GM21367 (cell line): ENCODE measurements around the gene PTPRD.

Source experiments
- ATAC-seq: cut with Tn5 transposase; IDR thresholded peaks from one replicate; pipeline ENCODE4 v1.9.1; 2021; ENCODE audit not compliant: unreplicated experiment

PTPRD gene

DNA sequence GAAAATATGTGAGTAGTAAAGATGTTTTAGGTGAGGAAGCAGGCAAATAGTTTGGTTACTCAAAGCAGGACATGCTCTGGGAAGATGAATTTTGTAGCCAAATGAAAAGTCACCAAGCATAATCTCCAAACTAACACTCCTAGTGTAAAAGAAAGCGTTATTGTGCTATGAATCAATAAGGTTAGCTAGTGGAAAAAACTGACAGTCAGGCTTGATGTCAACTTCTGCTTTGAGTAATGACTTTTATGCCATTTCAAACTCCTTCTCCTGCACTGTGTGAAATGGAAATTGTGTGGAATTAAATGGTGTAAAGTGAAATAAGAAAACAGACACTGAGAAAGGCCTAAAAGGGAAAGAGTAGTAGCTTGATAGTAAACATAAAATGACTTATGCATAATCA is 2176.0 kb downstream of the PTPRD start:
- no peak for ATAC-seq

DNA sequence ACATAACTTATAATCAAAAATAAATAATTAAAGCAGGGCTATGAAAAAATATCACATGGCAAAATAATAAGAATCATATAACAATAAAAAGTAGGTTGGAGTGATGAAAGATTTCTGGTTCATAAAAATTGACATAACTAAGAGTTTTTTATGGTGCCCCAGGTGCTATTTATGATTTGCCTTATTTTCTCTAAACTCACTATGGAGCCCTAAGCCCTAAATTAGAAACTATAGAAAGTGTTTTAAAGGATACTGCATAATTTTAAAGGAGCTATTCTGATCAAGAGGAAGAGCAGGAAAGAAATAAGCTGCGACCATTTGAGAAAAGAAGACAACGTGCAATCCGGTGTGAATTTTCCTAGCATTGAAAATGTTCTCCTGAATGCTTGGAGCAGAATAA is 2178.2 kb downstream of the PTPRD start:
- ATAC-seq = no peak

DNA sequence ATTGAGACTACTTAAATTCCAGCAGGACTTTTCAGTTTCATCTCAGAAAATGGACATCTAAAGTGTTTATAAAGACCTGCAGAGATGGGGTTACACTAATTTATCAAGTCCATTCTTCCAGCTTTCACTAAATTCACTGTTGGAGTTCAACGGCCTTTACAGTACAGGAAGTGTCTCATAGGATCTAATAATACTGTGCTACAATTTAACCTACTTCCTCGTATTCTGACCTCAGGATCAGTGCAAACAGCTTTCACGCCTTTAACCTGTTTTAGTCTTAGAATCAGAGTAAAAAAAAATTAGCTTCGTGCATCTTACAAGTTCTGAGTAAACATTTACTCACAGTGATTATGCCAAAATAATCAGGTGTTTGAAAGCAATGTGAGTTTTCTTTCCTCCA is 2180.6 kb downstream of the PTPRD start:
- ATAC-seq = no peak

DNA sequence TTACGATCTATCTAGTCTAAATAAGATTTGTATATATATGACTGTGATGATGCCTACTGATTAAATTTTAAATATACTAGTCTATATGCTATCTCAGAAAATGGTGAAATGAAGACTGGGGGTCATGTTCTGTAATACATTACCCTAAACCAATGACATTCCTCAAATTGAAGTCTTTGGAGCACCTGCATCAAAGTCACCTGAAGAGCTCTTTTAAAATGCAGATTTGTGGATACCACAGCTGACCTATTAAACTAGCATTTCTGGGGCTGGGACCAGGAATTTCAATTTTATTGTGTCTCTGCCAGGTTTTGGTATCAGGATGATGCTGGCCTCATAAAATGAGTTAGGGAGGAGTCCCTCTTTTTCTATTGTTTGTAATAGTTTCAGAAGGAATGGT is 2181.3 kb downstream of the PTPRD start:
- ATAC-seq = no peak

DNA sequence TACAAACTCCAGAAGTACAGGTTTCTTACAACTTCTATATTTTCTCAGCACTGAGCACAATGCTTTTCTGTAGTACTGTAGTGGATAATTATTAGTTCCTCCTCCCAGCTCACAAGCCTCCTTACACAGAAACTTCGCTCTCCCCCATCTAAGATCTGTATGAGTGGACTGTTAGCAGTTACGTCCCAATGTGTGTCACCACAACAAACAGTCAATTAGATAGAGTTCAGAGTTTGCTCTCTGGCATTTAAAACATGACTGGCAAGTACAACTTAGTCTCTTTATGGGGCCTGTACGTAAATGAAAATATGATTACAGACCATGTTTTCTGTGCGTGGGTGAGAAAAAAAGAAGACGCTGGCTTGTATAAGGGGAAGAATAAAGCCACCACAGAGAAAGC is 2181.9 kb downstream of the PTPRD start:
- no peak for ATAC-seq

DNA sequence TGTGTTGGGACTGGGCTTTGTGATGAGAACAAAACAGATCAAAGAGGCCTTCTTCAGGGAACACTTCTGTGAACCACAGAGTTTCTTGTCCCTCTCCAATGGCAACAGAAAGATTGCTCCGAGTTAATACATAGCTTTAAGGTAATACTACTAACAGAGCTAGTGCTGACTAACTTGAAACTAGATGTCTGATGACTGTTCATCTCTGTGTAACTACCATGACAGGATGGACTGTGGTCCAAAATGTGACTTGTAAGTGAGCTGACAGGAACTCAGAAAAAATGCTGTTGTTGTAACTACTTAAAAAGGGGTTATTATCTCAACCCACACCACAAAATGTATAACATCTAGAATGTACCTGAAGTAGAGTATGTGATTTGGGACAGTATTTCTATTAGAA is 2183.0 kb downstream of the PTPRD start:
- no peak for ATAC-seq

DNA sequence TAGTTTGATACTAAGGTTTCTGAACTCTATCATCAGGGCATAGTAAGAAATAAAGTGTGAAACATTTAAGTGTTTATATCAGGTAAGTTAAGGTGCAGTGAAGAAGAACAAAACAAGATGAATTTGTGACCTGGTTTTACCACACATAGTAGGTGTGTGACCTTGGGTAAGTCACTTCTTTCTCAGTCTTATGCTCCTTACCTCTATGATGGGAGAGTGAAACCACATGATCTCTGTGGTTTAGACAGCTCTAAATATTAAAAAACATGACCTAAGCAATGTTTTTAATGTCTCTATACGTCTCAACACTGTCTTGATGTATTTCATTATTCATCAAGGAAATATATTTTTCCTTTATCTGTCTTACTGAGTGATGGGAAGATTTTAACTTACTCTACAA is 2183.6 kb downstream of the PTPRD start:
- no peak for ATAC-seq

DNA sequence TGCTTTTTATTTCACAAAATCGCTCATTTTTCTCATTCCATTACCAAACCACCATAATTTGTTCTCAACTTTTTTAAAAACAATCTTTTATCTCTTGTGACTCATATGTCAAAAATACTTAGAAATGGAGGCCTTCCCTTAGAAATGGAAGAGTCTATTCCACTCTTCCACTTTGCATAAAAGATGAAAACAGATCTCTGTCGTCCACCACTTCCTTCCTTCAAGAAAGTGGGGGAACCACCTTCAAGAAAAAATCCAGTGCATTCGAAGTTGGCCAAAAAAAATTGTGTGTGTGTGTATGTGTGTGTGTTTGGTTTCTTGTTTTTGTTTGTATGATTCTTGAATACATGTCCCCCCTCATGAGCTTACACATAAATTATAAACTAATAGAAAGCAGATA is 2184.4 kb downstream of the PTPRD start:
- no peak for ATAC-seq

DNA sequence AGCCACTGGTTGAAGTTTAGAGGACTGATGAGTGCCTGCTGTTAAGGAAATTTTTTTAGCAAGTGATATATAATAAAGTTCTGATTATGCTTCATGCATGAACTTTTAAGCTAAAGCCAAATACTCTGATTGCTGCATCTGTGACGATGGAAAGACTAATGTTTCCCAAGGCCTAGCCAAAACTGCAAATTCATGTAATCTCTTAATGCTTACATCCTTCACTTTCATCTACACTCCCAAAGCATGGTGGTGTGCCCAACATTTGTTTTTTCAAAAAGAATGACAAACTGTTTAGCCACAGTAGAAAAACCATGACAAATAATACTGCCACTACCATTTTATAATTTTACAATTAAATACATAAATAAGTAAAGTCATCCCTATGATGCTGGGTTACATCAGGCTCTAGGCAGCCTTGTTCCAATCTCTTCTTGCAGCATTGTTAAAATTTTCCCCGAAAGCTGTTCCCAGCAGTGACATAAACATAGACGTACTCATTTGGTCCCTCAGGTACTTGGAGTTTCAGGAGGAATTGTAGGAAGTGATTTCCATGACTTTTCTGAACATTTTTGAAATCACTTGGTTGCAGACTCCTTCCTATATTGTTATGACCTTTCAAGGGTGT is 2187.9 kb downstream of the PTPRD start:
- ATAC-seq = no peak

DNA sequence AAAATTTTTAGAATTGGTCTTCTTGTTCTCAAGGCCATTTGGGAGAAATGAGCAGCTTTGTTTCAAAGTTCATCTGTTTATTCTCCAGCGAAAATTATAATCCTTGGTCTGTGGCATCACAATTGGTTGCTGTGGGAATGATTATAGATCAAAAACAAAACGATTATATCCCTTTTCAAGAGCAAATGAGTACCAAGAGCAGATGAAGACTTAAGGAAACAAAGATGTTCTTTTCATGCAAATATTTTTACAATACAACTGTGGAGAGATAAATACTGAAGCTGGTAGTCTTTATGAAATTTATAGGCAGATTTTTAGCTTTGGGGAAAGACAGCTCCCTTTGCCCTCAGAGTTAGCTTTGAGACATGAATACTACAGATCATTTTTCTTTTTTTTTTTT is 2192.4 kb downstream of the PTPRD start:
- ATAC-seq = no peak

DNA sequence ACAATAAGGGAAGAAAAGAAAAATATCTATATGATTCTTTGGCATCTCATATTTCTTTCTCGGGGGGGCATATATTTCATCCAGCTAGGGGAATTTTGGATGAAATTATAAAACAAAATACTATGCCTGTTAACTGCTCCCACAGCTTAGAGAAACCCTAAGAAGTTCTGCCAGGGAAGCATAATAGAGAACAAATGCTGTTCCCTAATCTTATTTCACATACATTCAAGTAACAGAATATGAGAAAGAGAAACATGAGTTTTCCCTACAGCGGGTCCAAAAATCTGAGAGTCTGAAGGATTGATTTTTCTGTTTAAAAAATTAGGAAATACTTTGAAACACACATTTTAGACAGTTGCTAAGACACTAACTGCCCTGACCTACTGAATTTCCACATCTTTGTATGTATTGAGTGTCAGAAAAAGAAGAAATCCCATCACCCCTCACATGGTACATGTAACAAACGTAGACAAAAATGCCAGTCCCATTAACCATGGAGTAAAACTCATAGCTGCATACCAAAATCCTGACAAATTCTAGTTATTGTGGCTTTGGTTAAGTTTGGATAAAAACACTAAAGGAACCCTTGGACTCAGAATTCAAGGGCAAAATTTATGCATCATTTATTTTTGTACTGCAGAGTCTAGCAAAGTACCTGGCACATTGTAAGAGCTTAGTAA is 2193.1 kb downstream of the PTPRD start:
- no peak for ATAC-seq

DNA sequence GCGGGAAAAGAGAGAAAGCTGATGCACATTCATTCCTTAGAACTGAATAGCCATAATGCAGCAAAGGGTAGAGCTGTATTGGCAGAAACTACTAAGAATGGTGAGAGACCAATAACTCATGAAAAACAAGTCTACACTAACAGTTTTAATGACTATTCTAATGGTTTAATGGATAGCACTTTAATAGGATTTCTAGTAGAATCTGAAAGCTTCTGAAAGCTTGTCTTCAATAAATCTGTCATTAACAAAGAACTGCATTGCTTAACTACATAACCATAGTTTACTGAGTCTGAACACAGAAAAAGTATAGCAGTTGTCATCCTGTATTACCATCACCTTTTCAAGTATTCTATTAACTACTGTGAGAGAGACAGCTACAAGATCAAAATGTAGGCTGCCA is 2195.5 kb downstream of the PTPRD start:
- no peak for ATAC-seq

DNA sequence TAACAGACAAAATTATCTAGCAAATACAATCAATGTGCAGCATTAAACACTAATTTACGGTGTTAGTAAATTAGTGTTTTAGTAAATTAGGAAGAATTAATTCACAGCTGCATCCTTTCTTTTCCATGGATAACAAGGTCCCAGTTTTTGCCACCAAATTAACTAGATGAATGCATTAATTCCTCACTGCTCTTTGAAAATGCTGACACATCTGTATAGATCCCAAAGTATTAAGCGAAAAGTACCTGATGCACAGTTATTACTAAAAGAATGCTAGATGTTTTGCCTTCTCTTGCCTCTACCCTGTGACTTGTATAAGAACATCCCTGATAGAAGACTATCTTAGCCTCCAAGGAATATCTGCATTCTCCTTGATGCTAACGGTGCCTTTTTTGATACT is 2200.5 kb downstream of the PTPRD start:
- ATAC-seq = no peak

DNA sequence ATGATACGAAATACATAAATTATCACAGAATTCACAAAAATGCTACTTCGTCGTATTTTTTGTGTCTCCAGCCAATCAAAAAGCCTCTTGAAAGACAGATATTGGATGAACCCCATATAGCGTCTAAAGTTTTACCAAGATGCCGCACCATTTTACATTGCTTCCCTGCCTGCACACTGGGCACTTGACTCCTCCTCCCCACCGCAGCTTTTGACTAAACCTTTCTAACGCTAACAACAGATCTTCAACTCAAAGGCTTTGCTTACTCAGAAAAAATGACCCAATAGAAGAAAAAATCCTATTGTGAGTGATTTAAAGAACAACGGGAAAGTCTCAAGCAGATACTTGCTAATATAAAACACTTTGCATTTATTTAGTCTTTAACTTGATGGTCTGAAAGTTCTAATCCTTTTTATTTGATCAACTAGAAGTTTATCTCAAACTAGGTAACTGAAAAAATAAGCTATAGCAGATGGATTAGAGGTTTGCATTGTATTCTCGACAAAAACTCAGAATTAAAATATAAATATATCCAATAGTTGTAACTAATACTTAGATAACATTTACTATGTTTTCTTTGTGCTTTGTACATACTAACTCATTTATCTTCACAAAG is 2204.1 kb downstream of the PTPRD start:
- no peak for ATAC-seq

DNA sequence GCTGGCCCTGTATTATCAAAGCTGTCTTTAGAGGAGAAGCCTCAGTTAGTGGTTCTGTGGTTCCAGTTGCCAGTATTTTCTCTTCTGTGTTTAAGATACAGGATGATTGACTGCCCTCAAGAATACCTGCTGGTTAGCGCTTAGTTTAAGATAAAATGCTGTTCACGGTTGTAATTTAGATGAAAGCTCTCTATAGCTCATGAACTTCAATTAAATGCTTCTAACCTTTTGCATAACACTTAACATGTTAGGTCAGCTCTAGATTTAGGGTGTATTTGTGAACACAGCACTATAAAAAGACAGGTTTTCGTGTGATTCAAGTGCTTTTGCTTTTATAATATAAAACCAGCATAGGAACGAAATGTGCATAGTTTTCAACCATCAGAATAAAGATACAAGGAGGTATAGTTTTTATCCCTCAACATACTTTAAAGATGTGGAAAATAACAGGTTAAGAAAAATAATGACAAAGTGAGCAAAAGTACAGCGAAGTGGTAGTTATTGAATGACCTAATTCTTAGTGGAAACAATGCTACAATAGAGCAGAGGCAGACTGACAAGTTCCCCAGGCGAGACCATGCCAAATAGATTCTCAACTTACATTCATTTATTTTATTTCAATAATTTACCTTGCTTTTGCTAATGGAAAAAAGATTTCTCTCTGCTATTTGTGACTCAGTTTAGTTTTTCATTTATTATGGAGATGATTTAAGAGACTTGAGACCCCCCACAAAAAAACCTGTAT is 2210.7 kb downstream of the PTPRD start:
- no peak for ATAC-seq

DNA sequence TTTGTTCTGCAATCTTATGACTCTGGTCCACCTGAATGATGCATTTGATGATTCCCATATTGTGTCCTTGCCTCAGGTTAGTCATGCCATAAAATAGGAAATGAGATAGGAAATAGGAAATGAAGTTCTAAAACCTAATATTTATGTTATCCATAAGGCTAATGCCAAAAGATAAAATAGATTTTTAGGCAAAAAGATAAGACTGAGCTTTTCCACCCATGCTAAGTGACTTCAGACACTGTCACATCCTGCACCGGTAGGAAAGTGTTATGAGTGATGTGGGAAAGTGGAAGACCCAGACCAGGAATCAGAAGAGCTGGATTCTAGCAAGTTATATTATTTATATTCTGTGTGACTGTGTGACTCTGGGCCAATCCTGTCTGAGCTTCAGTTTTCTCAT is 2212.4 kb downstream of the PTPRD start:
- ATAC-seq = no peak

DNA sequence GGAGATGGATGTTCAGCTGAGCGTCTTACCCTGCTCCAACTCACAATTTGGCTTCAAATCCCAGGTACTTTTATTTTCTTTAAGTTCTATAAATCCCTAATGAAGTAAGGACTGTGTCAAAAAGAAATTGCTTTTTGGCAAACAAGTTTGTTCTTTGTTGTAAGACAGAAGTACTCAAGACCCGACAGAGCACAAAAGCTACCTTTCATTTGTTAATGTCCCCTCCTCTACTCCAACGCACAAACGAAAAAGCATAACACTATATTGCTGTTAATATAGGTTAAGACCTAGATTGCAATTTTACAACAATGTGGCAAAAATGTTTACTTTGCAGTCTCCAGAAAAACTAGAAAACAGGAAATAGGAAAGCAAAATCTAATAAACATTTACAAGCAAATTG is 2217.8 kb downstream of the PTPRD start:
- ATAC-seq = no peak

DNA sequence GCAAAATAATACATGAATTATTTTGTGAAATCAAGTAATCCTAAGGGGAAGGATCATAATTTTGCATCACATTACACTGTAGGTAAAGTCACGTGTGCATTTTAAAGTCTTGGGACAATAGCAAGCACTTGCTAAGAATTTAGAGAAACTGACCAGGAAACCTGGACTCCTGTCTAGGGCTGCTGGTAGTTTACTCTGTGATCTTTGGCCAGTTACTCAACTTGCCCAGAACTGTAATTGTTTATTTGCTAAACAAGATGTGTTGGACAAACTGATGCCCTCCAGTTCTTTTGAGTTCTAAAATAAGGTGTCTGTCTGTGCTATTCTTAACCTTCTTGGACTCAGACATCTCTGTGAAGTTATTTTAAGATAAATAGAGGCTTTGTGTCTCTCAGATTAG is 2218.5 kb downstream of the PTPRD start:
- no peak for ATAC-seq

DNA sequence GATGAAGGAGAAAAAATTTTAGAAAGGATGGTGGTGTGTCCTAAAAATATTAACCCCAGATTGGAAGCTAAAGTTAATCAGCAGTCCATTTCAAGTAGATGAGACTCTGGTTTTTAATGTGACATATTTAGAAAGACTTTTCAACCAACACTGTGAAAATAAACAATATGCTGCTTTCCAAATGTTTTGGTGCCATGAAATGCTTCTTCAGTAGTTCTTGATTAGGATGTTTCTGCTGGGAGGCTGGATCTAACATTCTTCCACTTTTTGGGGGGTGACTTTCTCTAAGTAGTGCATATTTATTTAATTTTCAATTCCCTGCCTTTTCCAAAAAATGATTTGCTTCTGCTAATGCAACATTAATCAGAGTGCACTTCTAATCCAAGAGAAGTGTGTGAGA is 2219.9 kb downstream of the PTPRD start:
- no peak for ATAC-seq

DNA sequence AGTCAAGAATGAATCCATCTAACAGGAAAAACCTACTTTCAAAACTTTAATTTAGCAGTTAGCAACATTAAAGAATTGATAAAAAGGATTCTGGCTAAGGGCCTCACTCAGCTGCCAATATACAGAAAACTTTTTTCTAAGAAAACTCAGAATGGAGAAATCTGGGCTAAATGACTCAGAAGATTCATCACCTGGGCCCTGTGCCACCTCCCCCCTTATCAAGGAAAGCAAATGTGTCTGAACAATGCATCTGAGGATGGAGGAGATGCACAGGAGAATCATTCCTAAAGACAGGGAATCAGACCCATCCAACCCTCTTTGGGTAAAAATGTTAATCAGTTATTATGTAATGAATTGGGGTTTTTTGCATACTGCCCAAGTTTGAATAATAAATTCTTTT is 2221.2 kb downstream of the PTPRD start:
- no peak for ATAC-seq

DNA sequence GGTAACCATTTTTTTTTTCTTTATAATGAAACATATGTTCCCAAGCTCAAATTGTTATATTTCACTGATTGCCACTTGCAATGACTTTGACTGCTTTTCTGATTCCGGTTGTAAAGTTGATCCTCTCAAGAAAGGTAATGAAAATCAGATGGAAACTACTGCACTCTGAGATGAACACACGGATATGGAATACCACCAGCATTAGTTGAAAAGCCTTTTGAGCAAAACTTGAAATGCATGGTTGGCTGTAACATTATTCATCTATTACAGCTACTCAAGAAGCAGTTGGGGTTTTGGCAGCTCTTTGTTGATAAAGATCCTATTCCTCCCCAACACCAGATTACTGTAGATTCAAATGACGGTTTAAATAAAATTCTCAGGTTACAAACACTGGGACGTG is 2221.7 kb downstream of the PTPRD start:
- no peak for ATAC-seq

DNA sequence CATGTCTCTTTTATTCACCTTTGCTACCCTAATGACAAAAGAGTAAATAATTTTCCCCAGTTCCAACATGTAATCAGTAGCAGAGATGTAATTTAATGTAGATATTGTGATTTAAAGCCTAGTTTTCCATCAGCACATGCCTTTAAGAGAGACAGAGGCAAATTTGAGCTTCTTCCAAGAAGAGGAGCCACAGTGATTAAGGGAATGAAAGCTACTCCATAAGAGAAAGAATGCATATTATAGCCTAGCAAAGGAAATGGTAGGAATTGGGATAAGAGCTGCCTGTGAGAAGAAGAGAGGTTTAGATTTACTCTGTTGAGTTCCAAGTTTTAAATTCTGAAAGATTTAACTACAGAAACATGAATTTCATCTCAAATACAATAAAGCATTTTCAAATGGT is 2222.2 kb downstream of the PTPRD start:
- ATAC-seq = no peak
